ENCODE results near the gene TBXAS1. TPM values are rescaled to one million over a fixed set of nuclear protein-coding genes. Genes with fewer than 3 reads are reported as not detected.

The TBXAS1 gene
- total and polyA plus RNA-seq, 5 donors from 2014 or later, result 5.2 to 21.2 (median 11.3) TPM

DNA sequence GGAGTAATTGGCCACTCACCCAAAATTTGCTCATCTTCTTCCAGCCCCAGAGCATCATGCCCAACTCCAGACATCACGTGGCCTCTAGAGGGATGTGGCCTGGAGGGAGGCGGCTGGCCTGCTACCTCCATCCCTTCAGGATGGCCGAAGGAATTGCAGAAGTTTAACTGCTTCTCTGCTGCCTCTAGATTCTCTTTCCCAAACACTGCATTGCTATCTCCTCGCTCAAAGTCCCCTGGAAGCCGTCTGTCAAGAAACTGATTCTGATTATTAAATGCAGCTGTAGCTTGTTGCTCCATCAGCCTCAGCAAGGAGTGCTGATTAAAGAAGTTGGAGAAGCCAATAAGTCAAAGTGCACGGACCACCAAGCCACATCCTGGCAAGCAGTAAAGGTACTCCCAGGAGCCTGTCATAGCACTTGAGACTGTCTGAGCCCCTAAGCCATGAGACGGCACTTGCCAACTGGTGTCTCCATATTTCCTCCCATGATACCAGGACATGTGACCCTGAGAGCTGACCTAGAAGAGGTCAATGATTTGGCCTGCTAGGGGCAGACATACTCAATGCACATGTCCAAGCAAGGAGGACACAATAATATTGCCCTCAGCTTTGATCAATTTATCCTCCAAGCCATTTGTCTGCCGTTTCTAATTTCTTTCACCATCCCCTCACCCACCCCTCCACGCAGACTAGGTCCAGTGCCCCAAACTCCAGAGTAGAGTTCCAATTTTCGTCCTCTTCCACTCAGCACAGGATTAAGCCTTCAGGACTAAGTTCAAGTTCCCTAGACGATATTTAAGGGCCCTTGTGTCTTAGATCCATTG lies 84.2 kb downstream of the TBXAS1 start:
- Histone ChIP-seq H3K27ac (ENCODE audit: insufficient read depth, low read length, poor library complexity, severe bottlenecking) (no peak overlapping the region), H3K36me3 (ENCODE audit: control insufficient read depth, insufficient read depth, low read length) (no peaks in the 10 kb centered on the region), H3K27me3 (ENCODE audit: control insufficient read depth, insufficient read depth, low read length) (peaks cover 6% of the 10 kb centered on the region), H3K4me3 (ENCODE audit: low read depth, low read length) (no peak overlapping the region), H3K4me1 (ENCODE audit: control insufficient read depth, insufficient read depth, low read length, poor library complexity, severe bottlenecking) (peaks cover 9% of the 10 kb centered on the region), H3K9me3 (ENCODE audit: control insufficient read depth in 2 of 2, low read length in 2 of 2) (no peaks in the 10 kb centered on the region)
- H3K27ac Mint-ChIP-seq, result no peak overlapping the region
- H3K4me3 Mint-ChIP-seq, result no peak overlapping the region
- peaks cover 11% of the 10 kb centered on the region for H3K27me3 Mint-ChIP-seq
- H3K36me3 Mint-ChIP-seq, result peaks cover 5% of the 10 kb centered on the region
- no peak for ATAC-seq (ENCODE audit: low read depth in 2 of 2)
- DNase-seq, result no peak
- peaks cover 0 to 10% (median 5%) of the 10 kb centered on the region in 4 donors for H3K4me1 Mint-ChIP-seq
- H3K9me3 Mint-ChIP-seq, result no peaks in the 10 kb centered on the region

DNA sequence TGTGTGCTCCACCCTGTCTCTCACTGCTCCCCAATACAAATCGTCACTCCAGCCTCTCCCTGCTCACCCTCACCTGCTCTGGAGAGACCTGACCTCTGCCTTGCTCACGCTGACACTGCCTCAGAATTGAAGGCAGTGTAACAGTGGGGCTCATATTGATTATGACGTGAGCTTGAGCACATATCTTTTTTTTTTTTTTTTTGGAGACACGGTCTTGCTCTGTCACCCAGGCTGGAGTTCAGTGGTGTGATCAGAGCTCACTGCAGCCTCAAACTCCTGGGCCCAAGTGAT lies 84.7 kb downstream of the TBXAS1 start:
- no peaks in the 10 kb centered on the region for H3K9me3 Mint-ChIP-seq
- H3K4me1 Mint-ChIP-seq, result peaks cover 0 to 10% (median 5%) of the 10 kb centered on the region in 4 donors
- Histone ChIP-seq H3K9me3 (ENCODE audit: control insufficient read depth in 2 of 2, low read length in 2 of 2) (no peaks in the 10 kb centered on the region), H3K36me3 (ENCODE audit: control insufficient read depth, insufficient read depth, low read length) (no peaks in the 10 kb centered on the region), H3K4me3 (ENCODE audit: low read depth, low read length) (no peak overlapping the region), H3K27ac (ENCODE audit: insufficient read depth, low read length, poor library complexity, severe bottlenecking) (no peak overlapping the region), H3K4me1 (ENCODE audit: control insufficient read depth, insufficient read depth, low read length, poor library complexity, severe bottlenecking) (peaks cover 9% of the 10 kb centered on the region), H3K27me3 (ENCODE audit: control insufficient read depth, insufficient read depth, low read length) (peaks cover 6% of the 10 kb centered on the region)
- no peak for DNase-seq
- peaks cover 8% of the 10 kb centered on the region for H3K27me3 Mint-ChIP-seq
- H3K27ac Mint-ChIP-seq, result no peak overlapping the region
- ATAC-seq (ENCODE audit: low read depth in 2 of 2), result no peak
- no peak overlapping the region for H3K4me3 Mint-ChIP-seq
- peaks cover 5% of the 10 kb centered on the region for H3K36me3 Mint-ChIP-seq

DNA sequence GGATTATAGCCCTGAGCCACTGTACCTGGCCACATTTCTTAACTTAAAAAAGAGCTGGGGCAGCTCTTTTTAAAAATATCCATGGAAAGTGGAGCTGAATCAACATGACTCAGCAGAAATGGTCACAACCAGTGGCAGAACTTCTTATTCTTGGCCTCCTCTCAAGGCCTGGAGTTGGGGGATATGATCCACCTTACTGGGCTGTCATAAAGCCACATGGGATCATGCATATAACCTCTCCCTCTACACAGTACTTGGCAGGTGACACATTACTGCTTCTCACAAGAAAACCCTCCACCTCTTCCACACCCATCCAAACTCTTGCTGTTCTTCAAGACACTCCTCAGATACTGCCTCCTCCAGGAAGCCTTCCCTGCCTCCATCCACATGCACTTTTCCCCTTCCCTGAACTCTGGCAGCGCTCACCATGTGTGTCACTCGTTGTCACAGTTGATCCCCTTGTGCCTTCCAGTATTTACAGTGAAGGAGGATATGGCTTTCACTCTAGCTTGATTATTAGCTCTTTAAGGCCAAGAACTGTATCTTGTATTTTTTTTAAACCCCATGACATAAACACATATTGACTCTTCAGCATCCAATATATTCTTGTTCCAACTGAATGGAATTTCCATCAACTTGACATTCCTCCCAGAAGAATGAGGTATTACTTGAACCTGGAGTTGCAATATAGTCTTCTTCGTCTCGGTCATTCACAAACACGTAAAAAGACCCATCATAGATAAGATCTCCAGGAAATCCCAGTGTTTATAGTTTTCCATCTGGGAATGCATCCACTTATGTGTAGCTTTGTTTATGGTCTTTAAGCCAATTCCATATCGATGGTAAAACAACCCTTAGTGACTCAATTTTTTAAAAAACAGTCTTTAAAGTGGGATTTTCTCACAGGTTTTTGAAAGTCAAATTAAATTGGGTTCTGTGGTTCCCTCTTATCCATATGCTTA lies 85.5 kb downstream of the TBXAS1 start:
- no peak overlapping the region for H3K27ac ChIP-seq (ENCODE audit: insufficient read depth, low read length, poor library complexity, severe bottlenecking)
- peak overlapping the region in 1 of 3 donors; percentile 21 for H3K27ac Mint-ChIP-seq
- ATAC-seq (ENCODE audit: low read depth in 2 of 2), result no peak

DNA sequence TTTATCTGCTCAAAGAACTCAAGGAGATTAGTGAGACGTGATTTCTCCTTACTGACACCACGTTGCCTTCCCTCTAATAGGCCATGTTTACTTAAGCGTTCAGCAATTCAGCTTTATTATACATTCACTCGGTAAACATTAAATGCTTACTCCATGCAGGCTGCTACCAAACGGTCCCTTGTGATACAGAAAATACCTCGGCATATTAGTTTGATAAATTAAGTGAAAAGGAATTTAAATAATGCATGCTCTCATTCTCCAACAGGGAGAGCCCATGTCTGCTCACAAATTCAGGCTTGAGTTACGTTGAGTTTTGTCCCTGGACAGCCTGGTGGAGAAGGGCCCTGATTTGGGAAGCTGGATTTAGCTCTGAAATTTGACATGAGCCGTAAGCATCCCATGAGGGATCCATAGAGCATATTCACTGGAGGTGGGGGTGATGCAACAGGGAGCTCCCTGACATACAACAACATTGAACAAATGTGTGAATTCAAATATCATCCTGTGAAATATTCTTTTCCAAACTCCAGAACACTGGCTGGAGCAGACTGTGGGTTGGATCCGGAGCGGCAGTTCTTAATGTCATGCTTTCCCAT lies 86.3 kb downstream of the TBXAS1 start:
- DNase-seq, result no peak
- Mint-ChIP-seq H3K9me3 (no peaks in the 10 kb centered on the region), H3K4me3 (no peak overlapping the region), H3K27ac (no peak overlapping the region), H3K4me1 (peaks cover 0 to 10% (median 5%) of the 10 kb centered on the region in 4 donors), H3K27me3 (no peaks in the 10 kb centered on the region), H3K36me3 (peaks cover 5% of the 10 kb centered on the region)
- no peak overlapping the region for H3K4me3 ChIP-seq (ENCODE audit: low read depth, low read length)
- H3K4me1 ChIP-seq (ENCODE audit: control insufficient read depth, insufficient read depth, low read length, poor library complexity, severe bottlenecking), result peaks cover 9% of the 10 kb centered on the region
- no peak for ATAC-seq (ENCODE audit: low read depth in 2 of 2)
- H3K27ac ChIP-seq (ENCODE audit: insufficient read depth, low read length, poor library complexity, severe bottlenecking), result no peak overlapping the region
- H3K9me3 ChIP-seq (ENCODE audit: control insufficient read depth in 2 of 2, low read length in 2 of 2), result no peaks in the 10 kb centered on the region
- no peaks in the 10 kb centered on the region for H3K27me3 ChIP-seq (ENCODE audit: control insufficient read depth, insufficient read depth, low read length)
- no peaks in the 10 kb centered on the region for H3K36me3 ChIP-seq (ENCODE audit: control insufficient read depth, insufficient read depth, low read length)

More for the DNA sequence above, 85.5 kb downstream of the TBXAS1 start:
- no peak for DNase-seq
- H3K4me1 Mint-ChIP-seq, result peaks cover 0 to 10% (median 5%) of the 10 kb centered on the region in 4 donors
- no peaks in the 10 kb centered on the region for H3K9me3 Mint-ChIP-seq
- Histone ChIP-seq H3K36me3 (ENCODE audit: control insufficient read depth, insufficient read depth, low read length) (no peaks in the 10 kb centered on the region), H3K4me1 (ENCODE audit: control insufficient read depth, insufficient read depth, low read length, poor library complexity, severe bottlenecking) (peaks cover 9% of the 10 kb centered on the region), H3K9me3 (ENCODE audit: control insufficient read depth in 2 of 2, low read length in 2 of 2) (no peaks in the 10 kb centered on the region), H3K4me3 (ENCODE audit: low read depth, low read length) (no peak overlapping the region), H3K27me3 (ENCODE audit: control insufficient read depth, insufficient read depth, low read length) (peaks cover 4% of the 10 kb centered on the region)
- peaks cover 5% of the 10 kb centered on the region for H3K36me3 Mint-ChIP-seq
- no peak overlapping the region for H3K4me3 Mint-ChIP-seq
- H3K27me3 Mint-ChIP-seq, result peaks cover under 1% of the 10 kb centered on the region

DNA sequence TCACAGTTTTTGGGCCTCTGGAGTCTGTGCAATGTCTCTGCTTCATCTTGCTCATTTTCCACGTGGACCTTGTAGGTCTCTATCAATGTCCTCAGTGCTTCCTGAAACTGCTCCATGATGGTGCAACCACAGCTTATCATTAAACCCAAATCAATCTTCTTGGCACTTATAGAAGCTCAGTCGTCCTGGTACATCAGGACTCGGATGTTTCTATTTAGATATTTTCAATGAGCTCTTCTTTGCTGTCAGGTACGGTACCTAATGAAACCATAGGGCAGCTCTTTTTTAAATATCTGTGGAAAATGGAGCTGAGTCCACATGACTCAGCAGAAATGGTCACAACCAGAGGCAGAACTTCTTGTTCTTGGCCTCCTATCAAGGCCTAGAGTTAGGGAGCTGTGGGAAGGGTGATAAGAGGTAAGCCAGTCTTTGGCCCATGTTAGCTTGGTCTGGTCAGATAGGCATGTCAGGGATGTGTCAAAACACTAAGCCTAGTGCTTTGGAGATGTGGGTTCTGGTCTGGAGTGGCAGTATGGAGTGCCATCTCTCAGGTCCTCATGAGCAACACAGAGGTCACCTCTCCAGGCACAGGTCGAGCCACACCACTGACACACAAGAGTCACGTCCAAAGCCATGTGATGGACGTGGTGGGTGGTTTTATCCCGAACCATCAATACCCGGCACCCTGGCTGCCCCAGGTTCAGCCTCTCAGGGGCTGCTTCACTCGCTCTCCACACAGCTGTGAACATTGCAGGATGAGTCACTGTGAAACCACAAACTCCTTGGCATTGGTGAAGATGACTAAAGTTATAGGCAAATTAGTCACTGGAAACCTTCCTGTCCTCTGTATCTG lies 87.0 kb downstream of the TBXAS1 start:
- H3K4me3 Mint-ChIP-seq, result no peak overlapping the region
- peaks cover 9% of the 10 kb centered on the region for H3K4me1 ChIP-seq (ENCODE audit: control insufficient read depth, insufficient read depth, low read length, poor library complexity, severe bottlenecking)
- H3K36me3 Mint-ChIP-seq, result peaks cover 5% of the 10 kb centered on the region
- H3K27ac Mint-ChIP-seq, result no peak overlapping the region
- no peak overlapping the region for H3K27ac ChIP-seq (ENCODE audit: insufficient read depth, low read length, poor library complexity, severe bottlenecking)
- H3K4me3 ChIP-seq (ENCODE audit: low read depth, low read length), result no peak overlapping the region
- ATAC-seq (ENCODE audit: low read depth in 2 of 2) (peak; percentile 82 to 90), DNase-seq (peak in 1 of 3 donors; percentile 73)
- H3K9me3 Mint-ChIP-seq, result no peaks in the 10 kb centered on the region
- H3K4me1 Mint-ChIP-seq, result peaks cover 0 to 10% (median 5%) of the 10 kb centered on the region in 4 donors
- H3K36me3 ChIP-seq (ENCODE audit: control insufficient read depth, insufficient read depth, low read length), result no peaks in the 10 kb centered on the region
- no peaks in the 10 kb centered on the region for H3K27me3 Mint-ChIP-seq
- H3K27me3 ChIP-seq (ENCODE audit: control insufficient read depth, insufficient read depth, low read length), result no peaks in the 10 kb centered on the region
- no peaks in the 10 kb centered on the region for H3K9me3 ChIP-seq (ENCODE audit: control insufficient read depth in 2 of 2, low read length in 2 of 2)

DNA sequence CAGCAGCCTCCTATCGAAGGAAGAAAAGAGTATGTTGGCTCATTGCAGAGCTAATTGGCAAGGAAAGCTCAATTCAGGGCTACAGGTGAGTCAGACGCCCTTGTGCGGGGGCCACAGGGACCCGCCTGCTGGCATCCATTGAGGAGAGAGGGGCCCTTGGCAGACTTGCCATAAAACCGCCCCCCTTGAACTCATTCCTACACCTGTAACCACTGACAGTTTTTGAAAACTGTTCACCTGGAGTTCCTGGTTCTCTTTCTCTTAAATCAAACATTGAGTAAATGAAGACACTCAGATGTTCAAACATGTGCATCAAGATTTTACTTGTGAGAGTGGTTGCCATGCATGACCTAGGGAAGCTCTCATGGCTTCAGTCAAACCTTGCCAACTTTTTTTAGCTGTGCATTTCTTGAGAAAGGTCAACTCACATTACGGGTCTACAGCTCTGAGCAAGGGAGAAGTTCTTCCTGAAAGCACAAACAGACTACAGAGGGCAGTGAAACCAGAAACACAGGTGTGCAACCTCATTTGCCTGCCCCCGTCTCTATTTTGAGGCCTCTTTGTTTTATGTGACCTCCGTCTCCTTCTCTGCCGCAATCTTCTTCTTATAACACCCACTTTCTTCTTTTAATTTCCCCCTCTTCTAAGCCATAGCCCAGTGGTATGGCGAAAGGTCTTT lies 87.8 kb downstream of the TBXAS1 start:
- H3K36me3 Mint-ChIP-seq, result peaks cover 5% of the 10 kb centered on the region
- Histone ChIP-seq H3K9me3 (ENCODE audit: control insufficient read depth in 2 of 2, low read length in 2 of 2) (no peaks in the 10 kb centered on the region), H3K36me3 (ENCODE audit: control insufficient read depth, insufficient read depth, low read length) (no peaks in the 10 kb centered on the region), H3K27me3 (ENCODE audit: control insufficient read depth, insufficient read depth, low read length) (no peaks in the 10 kb centered on the region), H3K4me3 (ENCODE audit: low read depth, low read length) (no peak overlapping the region), H3K27ac (ENCODE audit: insufficient read depth, low read length, poor library complexity, severe bottlenecking) (no peak overlapping the region), H3K4me1 (ENCODE audit: control insufficient read depth, insufficient read depth, low read length, poor library complexity, severe bottlenecking) (peaks cover 9% of the 10 kb centered on the region)
- no peak overlapping the region for H3K27ac Mint-ChIP-seq
- no peak overlapping the region for H3K4me3 Mint-ChIP-seq
- H3K27me3 Mint-ChIP-seq, result no peaks in the 10 kb centered on the region
- H3K9me3 Mint-ChIP-seq, result no peaks in the 10 kb centered on the region
- ATAC-seq (ENCODE audit: low read depth in 2 of 2) (no peak), DNase-seq (peak in 1 of 3 donors; percentile 16)
- peaks cover 0 to 10% (median 5%) of the 10 kb centered on the region in 4 donors for H3K4me1 Mint-ChIP-seq
